HepG2 (cell line): Measurements from ENCODE around the gene ARHGAP23.

Experiments used
- PRMT3 ChIP-seq: sonication (generic); formaldehyde crosslinking; IDR thresholded peaks from 2 replicates; pipeline ENCODE4 v1.8.1; 2022; ENCODE audit warnings: low read depth, mild to moderate bottlenecking, moderate library complexity, missing genetic modification reagents, borderline replicate concordance
- SIN3A ChIP-seq: IDR thresholded peaks from 2 replicates; pipeline ENCODE4 v1.6.1; 2011; ENCODE audit warnings: low read depth, mild to moderate bottlenecking, control low read depth, low read length, borderline replicate concordance
- TRIM24 ChIP-seq: sonication (generic); formaldehyde crosslinking; IDR thresholded peaks from 2 replicates; pipeline ENCODE4 v1.8.0; 2022; ENCODE audit warnings: mild to moderate bottlenecking, missing genetic modification reagents
- ZSCAN25 ChIP-seq: sonication (generic); formaldehyde crosslinking; IDR thresholded peaks from 2 replicates; pipeline ENCODE4 v1.8.0; 2022; ENCODE audit warnings: mild to moderate bottlenecking, missing genetic modification reagents
- TF ChIP-seq, protein P1 (sequence below): sonication (generic); formaldehyde crosslinking; IDR thresholded peaks from 2 replicates; pipeline ENCODE4 v1.8.0; 2022; ENCODE audit warnings: mild to moderate bottlenecking, missing genetic modification reagents, borderline replicate concordance

DNA sequence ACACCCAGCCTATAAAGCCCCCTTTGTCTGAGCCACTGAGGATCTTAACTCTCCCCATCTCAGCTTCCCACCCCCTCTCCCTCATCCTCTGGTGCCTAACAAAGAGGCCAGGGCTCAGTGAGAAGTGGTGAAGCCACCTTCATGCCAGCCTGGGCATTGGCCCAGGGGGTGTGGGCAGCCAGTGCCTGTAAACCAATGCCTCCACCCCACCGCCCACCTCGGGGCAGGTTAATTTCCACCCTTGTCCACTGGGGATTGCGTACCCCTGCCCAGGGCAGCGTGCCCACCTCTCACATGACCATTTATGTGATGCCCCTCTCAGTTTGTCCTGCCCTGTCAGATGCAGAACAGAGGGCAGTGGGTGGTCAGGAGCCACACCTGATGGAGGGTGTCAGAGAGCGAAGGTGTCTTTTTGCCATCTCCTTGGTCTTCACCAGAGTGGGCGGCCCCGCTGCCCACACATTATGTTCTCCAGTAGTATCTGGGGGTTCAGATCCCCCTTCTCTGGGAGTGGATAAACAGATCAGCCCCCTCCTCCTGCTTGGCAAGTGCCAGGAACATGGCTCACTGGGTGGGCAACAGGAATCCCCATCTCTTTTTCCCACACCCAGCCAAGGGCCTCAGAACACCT, 10.1 kb upstream of the ARHGAP23 start:
- TF ChIP-seq ZSCAN25 (CRISPR knock-in tag) (no peak), PRMT3 (no peak), SIN3A (no peak), TRIM24 (CRISPR knock-in tag) (no peak)
- TF ChIP-seq, protein P1, sequence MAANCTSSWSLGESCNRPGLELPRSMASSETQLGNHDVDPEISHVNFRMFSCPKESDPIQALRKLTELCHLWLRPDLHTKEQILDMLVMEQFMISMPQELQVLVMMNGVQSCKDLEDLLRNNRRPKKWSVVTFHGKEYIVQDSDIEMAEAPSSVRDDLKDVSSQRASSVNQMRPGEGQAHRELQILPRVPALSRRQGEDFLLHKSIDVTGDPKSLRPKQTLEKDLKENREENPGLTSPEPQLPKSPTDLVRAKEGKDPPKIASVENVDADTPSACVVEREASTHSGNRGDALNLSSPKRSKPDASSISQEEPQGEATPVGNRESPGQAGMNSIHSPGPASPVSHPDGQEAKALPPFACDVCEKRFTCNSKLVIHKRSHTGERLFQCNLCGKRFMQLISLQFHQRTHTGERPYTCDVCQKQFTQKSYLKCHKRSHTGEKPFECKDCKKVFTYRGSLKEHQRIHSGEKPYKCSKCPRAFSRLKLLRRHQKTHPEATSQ (CRISPR knock-in tag): no peak
